Loucy (cell line): Measurements from ENCODE around the gene CANT1.

Experiments used
- CTCF ChIP-seq: fragments of 200-600 bp; sonication (generic); conservative IDR thresholded peaks from 2 replicates; pipeline ENCODE4 v1.5.1; 2014; ENCODE audit warnings: mild to moderate bottlenecking, antibody characterized with exemption, low read length
- EZH2phosphoT487 ChIP-seq: fragments of 200-600 bp; IDR thresholded peaks from 2 replicates; pipeline ENCODE4 v1.6.1; 2018; ENCODE audit warnings: antibody characterized with exemption, mild to moderate bottlenecking, moderate library complexity, borderline replicate concordance

GRCh38 chr17:79054200-79054960, 44.8 kb upstream of the CANT1 start:
- no peak for TF ChIP-seq CTCF
- TF ChIP-seq EZH2phosphoT487, result no peak
